H9 (cell line): ENCODE measurements around the gene ESPNL. TPM values are rescaled to one million over a fixed set of nuclear protein-coding genes. Genes with fewer than 3 reads are reported as not detected.

Experiments
- DNase-seq: peaks from one replicate; pipeline ENCODE4 v3.0.0-alpha.2; 2017
- H2AFZ ChIP-seq: one replicate; pipeline ENCODE4 v1.6.1; 2013; ENCODE audit warnings: mild to moderate bottlenecking, low read length, control low read depth, moderate library complexity
- H2AK5ac ChIP-seq: 2 replicates; pipeline ENCODE4 v1.6.1; 2013; ENCODE audit warnings: low read length, control low read depth, mixed read lengths; ENCODE audit not compliant: insufficient read length
- H2BK120ac ChIP-seq: one replicate; pipeline ENCODE4 v1.6.1; 2013; ENCODE audit warnings: low read depth, mild to moderate bottlenecking, low read length, control low read depth, inconsistent platforms; ENCODE audit not compliant: poor library complexity, severe bottlenecking
- H2BK12ac ChIP-seq: 2 replicates; pipeline ENCODE4 v1.6.1; 2013; ENCODE audit warnings: low read length, control low read depth, mixed read lengths, low read depth; ENCODE audit not compliant: insufficient read length
- H2BK15ac ChIP-seq: 2 replicates; pipeline ENCODE4 v1.6.1; 2013; ENCODE audit warnings: low read depth, low read length, control low read depth
- H2BK20ac ChIP-seq: one replicate; pipeline ENCODE4 v1.6.1; 2013; ENCODE audit warnings: low read depth, mild to moderate bottlenecking, low read length, control low read depth, inconsistent platforms; ENCODE audit not compliant: poor library complexity, severe bottlenecking
- H2BK5ac ChIP-seq: 2 replicates; pipeline ENCODE4 v1.6.1; 2013; ENCODE audit warnings: low read length, control low read depth, mixed read lengths; ENCODE audit not compliant: insufficient read length
- H3K14ac ChIP-seq: 2 replicates; pipeline ENCODE4 v1.6.1; 2013; ENCODE audit warnings: low read length, control low read depth; ENCODE audit not compliant: insufficient read depth
- H3K18ac ChIP-seq: 2 replicates; pipeline ENCODE4 v1.6.1; 2013; ENCODE audit warnings: low read depth, mild to moderate bottlenecking, mixed read lengths, low read length, control low read depth; ENCODE audit not compliant: insufficient read length
- H3K23ac ChIP-seq: 2 replicates; pipeline ENCODE4 v1.6.1; 2013; ENCODE audit warnings: low read length, control low read depth, mixed read lengths, low read depth; ENCODE audit not compliant: insufficient read length
- H3K23me2 ChIP-seq: 2 replicates; pipeline ENCODE4 v1.6.1; 2013; ENCODE audit warnings: low read depth, mild to moderate bottlenecking, mixed read lengths, low read length, control low read depth; ENCODE audit not compliant: insufficient read length, poor library complexity, severe bottlenecking
- H3K27ac ChIP-seq: 2 replicates; pipeline ENCODE4 v1.5.1; 2013; ENCODE audit warnings: low read length, control low read depth, mixed read lengths, low read depth; ENCODE audit not compliant: insufficient read length
- H3K27me3 ChIP-seq: 2 replicates; pipeline ENCODE4 v1.6.1; 2013; ENCODE audit warnings: low read length, control low read depth, inconsistent platforms; ENCODE audit not compliant: insufficient read depth
- H3K4ac ChIP-seq: 2 replicates; pipeline ENCODE4 v1.6.1; 2013; ENCODE audit warnings: low read depth, mild to moderate bottlenecking, control low read depth, inconsistent platforms, low read length, moderate library complexity
- H3K4me1 ChIP-seq: 2 replicates; pipeline ENCODE4 v1.6.1; 2013; ENCODE audit warnings: low read length, control low read depth, inconsistent platforms; ENCODE audit not compliant: insufficient read depth
- H3K4me2 ChIP-seq: 2 replicates; pipeline ENCODE4 v1.6.1; 2013; ENCODE audit warnings: low read length, control low read depth, mixed read lengths; ENCODE audit not compliant: insufficient read length, insufficient read depth
- H3K56ac ChIP-seq: 2 replicates; pipeline ENCODE4 v1.6.1; 2013; ENCODE audit warnings: low read depth, mild to moderate bottlenecking, mixed read lengths, low read length, control low read depth; ENCODE audit not compliant: insufficient read length
- H3K79me1 ChIP-seq: 2 replicates; pipeline ENCODE4 v1.6.1; 2013; ENCODE audit warnings: low read depth, mild to moderate bottlenecking, moderate library complexity, low read length, control low read depth, inconsistent platforms; ENCODE audit not compliant: insufficient read depth, poor library complexity, severe bottlenecking
- H3K79me2 ChIP-seq: 2 replicates; pipeline ENCODE4 v1.6.1; 2013; ENCODE audit warnings: low read length, control low read depth, inconsistent platforms; ENCODE audit not compliant: insufficient read depth
- H3K9ac ChIP-seq: 2 replicates; pipeline ENCODE4 v1.6.1; 2013; ENCODE audit warnings: low read length, control low read depth, mixed read lengths; ENCODE audit not compliant: insufficient read length; ENCODE audit errors: extremely low read depth
- H3K9me3 ChIP-seq: one replicate; pipeline ENCODE4 v1.6.1; 2013; ENCODE audit warnings: low read depth, low read length, inconsistent platforms; ENCODE audit not compliant: control insufficient read depth
- H3T11ph ChIP-seq: one replicate; pipeline ENCODE4 v1.6.1; 2013; ENCODE audit warnings: mild to moderate bottlenecking, low read length, control low read depth, inconsistent platforms
- H4K20me1 ChIP-seq: one replicate; pipeline ENCODE4 v1.6.1; 2013; ENCODE audit not compliant: control insufficient read depth, insufficient read length, insufficient read depth
- H4K5ac ChIP-seq: 2 replicates; pipeline ENCODE4 v1.6.1; 2013; ENCODE audit warnings: low read depth, mild to moderate bottlenecking, mixed read lengths, low read length, control low read depth; ENCODE audit not compliant: insufficient read length
- H4K8ac ChIP-seq: replicated peaks from 2 replicates; pipeline ENCODE4 v1.6.1; 2013; ENCODE audit warnings: low read length, control low read depth, mixed read lengths, low read depth; ENCODE audit not compliant: insufficient read length
- H4K91ac ChIP-seq: 2 replicates; pipeline ENCODE4 v1.6.1; 2013; ENCODE audit warnings: low read depth, mild to moderate bottlenecking, moderate library complexity, mixed read lengths, low read length, control low read depth; ENCODE audit not compliant: insufficient read length
- H3K27ac Mint-ChIP-seq, 3 experiments: 2 replicates in 2 of 3; 3 replicates in 1 of 3; pipeline ENCODE4 v1.8.0; 2020 to 2021; ENCODE audit warnings: mixed read lengths in 3 of 3, mild to moderate bottlenecking in 1 of 3, moderate library complexity in 1 of 3
- H3K27me3 Mint-ChIP-seq: 2 replicates; pipeline ENCODE4 v1.8.0; 2021; ENCODE audit warnings: low read depth, mild to moderate bottlenecking, moderate library complexity, mixed read lengths
- H3K36me3 Mint-ChIP-seq, 3 experiments: 2 replicates in 2 of 3; 3 replicates in 1 of 3; pipeline ENCODE4 v1.8.0; 2020 to 2021; ENCODE audit warnings: low read depth in 3 of 3, mixed read lengths in 3 of 3; ENCODE audit not compliant: insufficient read depth in 1 of 3
- H3K4me1 Mint-ChIP-seq, 2 experiments: 2 replicates each; pipeline ENCODE4 v1.8.0; 2020; ENCODE audit warnings: mixed read lengths in 2 of 2
- H3K4me3 Mint-ChIP-seq, 2 experiments: 2 replicates in 1 of 2; 3 replicates in 1 of 2; pipeline ENCODE4 v1.8.0; 2020 to 2021; ENCODE audit warnings: mild to moderate bottlenecking in 2 of 2, mixed read lengths in 2 of 2, moderate library complexity in 1 of 2
- H3K9me3 Mint-ChIP-seq, 2 experiments: 2 replicates in 1 of 2; 3 replicates in 1 of 2; pipeline ENCODE4 v1.8.0; 2020; ENCODE audit warnings: mild to moderate bottlenecking in 2 of 2, mixed read lengths in 2 of 2, moderate library complexity in 1 of 2
- WGBS: extraction: QIAGEN DNeasy Blood & Tissue Kit; methylation state at CpG from one replicate; pipeline ENCODE4 v1.1.7; 2013; ENCODE audit warnings: missing lambda C conversion rate, low lambda C conversion rate, mixed read lengths; ENCODE audit not compliant: insufficient read length; ENCODE audit errors: extremely low coverage; 5-methylcytosine and 5-hydroxymethylcytosine counted together
- total RNA-seq: library from RNA; stranded (reverse); gene quantifications from 2 replicates; pipeline ENCODE4 v1.2.1, GENCODE V29; 2021
- TF ChIP-seq, protein P1 (sequence below): fragments of 200-600 bp; sonication (generic); conservative IDR thresholded peaks from 3 replicates; pipeline ENCODE4 v1.8.0; 2021; ENCODE audit warnings: antibody characterized with exemption, mild to moderate bottlenecking

The ESPNL gene
- total RNA-seq, 1 experiment from 2014 or later: 0.17 TPM

DNA sequence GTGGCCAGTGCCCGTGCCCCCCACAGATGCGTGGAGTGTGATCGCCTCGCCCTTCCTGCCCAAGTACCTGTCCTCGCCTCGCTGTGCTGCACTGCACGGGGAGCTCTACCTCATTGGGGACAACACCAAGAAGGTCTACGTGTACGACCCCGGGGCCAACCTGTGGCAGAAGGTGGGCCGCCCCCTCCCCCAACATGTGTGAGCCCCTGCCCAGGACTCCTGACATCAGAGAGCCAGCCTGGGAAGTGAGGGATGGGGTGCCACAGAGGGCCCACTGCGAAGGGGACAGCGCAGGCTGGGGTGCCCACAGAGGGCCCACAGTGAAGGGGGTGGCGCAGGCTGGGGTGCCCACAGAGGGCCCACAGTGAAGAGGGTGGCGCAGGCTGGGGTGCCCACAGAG lies 48.8 kb downstream of the ESPNL start:
- no peak for DNase-seq
- Histone ChIP-seq H3K4ac (no peak overlapping the region), H3K9me3 (no peaks in the 10 kb centered on the region), H4K20me1 (no peaks in the 10 kb centered on the region), H3K79me1 (no peaks in the 10 kb centered on the region), H2BK12ac (no peak overlapping the region), H4K91ac (no peak overlapping the region), H2BK5ac (no peak overlapping the region), H3K4me2 (no peak overlapping the region), H3K4me1 (no peaks in the 10 kb centered on the region), H3K23me2 (no peaks in the 10 kb centered on the region), H3K79me2 (no peaks in the 10 kb centered on the region), H2BK20ac (no peak overlapping the region), H2BK15ac (no peak overlapping the region), H3T11ph (no peak overlapping the region), H3K9ac (no peak overlapping the region), H3K14ac (no peak overlapping the region), H3K56ac (no peak overlapping the region), H3K27ac (no peak overlapping the region), H4K8ac (no peak overlapping the region), H4K5ac (no peak overlapping the region), H2AK5ac (no peak overlapping the region), H2BK120ac (no peak overlapping the region), H2AFZ (no peak overlapping the region), H3K18ac (no peak overlapping the region), H3K27me3 (no peaks in the 10 kb centered on the region), H3K23ac (no peak overlapping the region)
- Mint-ChIP-seq H3K27ac (no peak overlapping the region), H3K36me3 (no peaks in the 10 kb centered on the region), H3K4me3 (no peak overlapping the region), H3K9me3 (no peaks in the 10 kb centered on the region), H3K27me3 (no peaks in the 10 kb centered on the region), H3K4me1 (peaks cover 4 to 6% of the 10 kb centered on the region in 2 experiments)
- TF ChIP-seq, protein P1, sequence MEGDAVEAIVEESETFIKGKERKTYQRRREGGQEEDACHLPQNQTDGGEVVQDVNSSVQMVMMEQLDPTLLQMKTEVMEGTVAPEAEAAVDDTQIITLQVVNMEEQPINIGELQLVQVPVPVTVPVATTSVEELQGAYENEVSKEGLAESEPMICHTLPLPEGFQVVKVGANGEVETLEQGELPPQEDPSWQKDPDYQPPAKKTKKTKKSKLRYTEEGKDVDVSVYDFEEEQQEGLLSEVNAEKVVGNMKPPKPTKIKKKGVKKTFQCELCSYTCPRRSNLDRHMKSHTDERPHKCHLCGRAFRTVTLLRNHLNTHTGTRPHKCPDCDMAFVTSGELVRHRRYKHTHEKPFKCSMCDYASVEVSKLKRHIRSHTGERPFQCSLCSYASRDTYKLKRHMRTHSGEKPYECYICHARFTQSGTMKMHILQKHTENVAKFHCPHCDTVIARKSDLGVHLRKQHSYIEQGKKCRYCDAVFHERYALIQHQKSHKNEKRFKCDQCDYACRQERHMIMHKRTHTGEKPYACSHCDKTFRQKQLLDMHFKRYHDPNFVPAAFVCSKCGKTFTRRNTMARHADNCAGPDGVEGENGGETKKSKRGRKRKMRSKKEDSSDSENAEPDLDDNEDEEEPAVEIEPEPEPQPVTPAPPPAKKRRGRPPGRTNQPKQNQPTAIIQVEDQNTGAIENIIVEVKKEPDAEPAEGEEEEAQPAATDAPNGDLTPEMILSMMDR: no peak
- no CpG with 5 or more reads among the region's 15 CpGs for WGBS
